ENCODE data around the gene RAB1B.

The RAB1B gene

GRCh38 chr11:66262696-66263095 lies 5.7 kb upstream of the RAB1B start:
- peaks cover 70 to 77% of the 10 kb centered on the region in 2 donors for H3K36me3 ChIP-seq (replicated peaks in 1 of 2; ENCODE audit: control insufficient read depth in 2 of 2, insufficient read depth in 2 of 2, low read length in 2 of 2)
- no peak overlapping the region for H3K4me2 ChIP-seq (ENCODE audit: insufficient read depth, low read length, poor library complexity, severe bottlenecking)
- peaks cover 0 to 2% of the 10 kb centered on the region in 2 donors for H3K9me3 ChIP-seq (replicated peaks in 1 of 2; ENCODE audit: control insufficient read depth in 2 of 2, insufficient read depth in 1 of 2, low read depth in 1 of 2, low read length in 2 of 2)
- H2BK15ac ChIP-seq (ENCODE audit: low read length): no peak overlapping the region
- no peak overlapping the region for H2BK120ac ChIP-seq (ENCODE audit: low read depth, low read length)
- no peak overlapping the region for H2AFZ ChIP-seq (ENCODE audit: low read length)
- H3K27ac ChIP-seq (replicated peaks; ENCODE audit: low read length): no peak overlapping the region
- H4K8ac ChIP-seq (ENCODE audit: low read depth, low read length): no peak overlapping the region
- H4K91ac ChIP-seq (ENCODE audit: low read depth, low read length, poor library complexity): no peak overlapping the region
- WGBS, 2 donors (ENCODE audit: extremely low coverage in 2 of 2, insufficient read length in 2 of 2, insufficient replicate concordance in 1 of 2): no CpG with 5 or more reads among the region's 12 CpGs
- DNase-seq (ENCODE audit: low spot score): no peak
- H2BK5ac ChIP-seq (ENCODE audit: low read length): no peak overlapping the region
- no peak overlapping the region for H3K4me3 ChIP-seq (ENCODE audit: low read length in 2 of 2)
- H3K18ac ChIP-seq (ENCODE audit: low read length): no peak overlapping the region
- H3K14ac ChIP-seq (ENCODE audit: low read length): no peak overlapping the region
- peak overlapping the region; percentile 39 for H3K23ac ChIP-seq (ENCODE audit: low read depth, low read length, poor library complexity)
- peaks cover 16% of the 10 kb centered on the region for H3K79me1 ChIP-seq (ENCODE audit: low read depth, low read length)
- no peak overlapping the region for H2AK5ac ChIP-seq (ENCODE audit: low read depth, low read length)
- peaks cover 0 to 2% (median 0%) of the 10 kb centered on the region in 3 experiments for H3K27me3 ChIP-seq (ENCODE audit: control insufficient read depth in 3 of 3, insufficient read depth in 3 of 3, low read depth in 1 of 3, low read length in 3 of 3)
- H3K9ac ChIP-seq (ENCODE audit: low read depth, low read length, poor library complexity): no peak overlapping the region
- peaks cover 9 to 12% of the 10 kb centered on the region in 2 donors for H3K4me1 ChIP-seq (ENCODE audit: control insufficient read depth in 2 of 2, insufficient read depth in 1 of 2, low read depth in 1 of 2, low read length in 2 of 2)
- no peak overlapping the region for H2BK12ac ChIP-seq (ENCODE audit: low read length)
- no peak overlapping the region for H3K4ac ChIP-seq (ENCODE audit: low read length)

DNA sequence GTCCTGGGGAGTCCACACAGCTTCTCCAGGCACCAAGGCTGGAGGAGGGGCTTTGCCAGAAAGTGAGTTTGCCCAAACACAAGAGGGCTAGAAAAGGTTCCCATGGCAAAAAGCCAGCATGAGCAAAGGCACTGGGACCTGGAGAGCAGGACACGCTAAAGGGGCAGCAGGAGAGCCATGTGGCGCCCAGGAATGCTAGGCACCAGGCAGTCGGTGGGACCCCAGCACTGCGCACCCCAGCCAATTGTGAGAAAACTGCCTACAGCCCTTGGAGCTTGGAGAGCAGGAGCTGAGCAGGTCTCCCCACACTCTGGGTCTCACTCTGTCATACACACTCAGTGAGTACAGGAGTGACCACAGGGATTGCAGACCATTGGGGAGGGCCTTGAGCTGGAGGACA lies 5.2 kb upstream of the RAB1B start:
- Histone ChIP-seq H3K4ac (ENCODE audit: low read length) (no peak overlapping the region), H2AFZ (ENCODE audit: low read length) (no peak overlapping the region), H3K23ac (ENCODE audit: low read depth, low read length, poor library complexity) (peak overlapping the region; percentile 39), H3K27me3 (ENCODE audit: control insufficient read depth in 3 of 3, insufficient read depth in 3 of 3, low read depth in 1 of 3, low read length in 3 of 3) (peaks cover 0 to 2% (median 0%) of the 10 kb centered on the region in 3 experiments), H3K18ac (ENCODE audit: low read length) (no peak overlapping the region), H3K4me2 (ENCODE audit: insufficient read depth, low read length, poor library complexity, severe bottlenecking) (no peak overlapping the region), H4K91ac (ENCODE audit: low read depth, low read length, poor library complexity) (no peak overlapping the region), H3K4me3 (ENCODE audit: low read length in 2 of 2) (no peak overlapping the region), H3K9me3 (replicated peaks in 1 of 2; ENCODE audit: control insufficient read depth in 2 of 2, insufficient read depth in 1 of 2, low read depth in 1 of 2, low read length in 2 of 2) (peaks cover 0 to 2% of the 10 kb centered on the region in 2 donors), H3K14ac (ENCODE audit: low read length) (no peak overlapping the region), H2AK5ac (ENCODE audit: low read depth, low read length) (no peak overlapping the region), H2BK5ac (ENCODE audit: low read length) (no peak overlapping the region), H3K36me3 (replicated peaks in 1 of 2; ENCODE audit: control insufficient read depth in 2 of 2, insufficient read depth in 2 of 2, low read length in 2 of 2) (peaks cover 70 to 77% of the 10 kb centered on the region in 2 donors), H3K4me1 (ENCODE audit: control insufficient read depth in 2 of 2, insufficient read depth in 1 of 2, low read depth in 1 of 2, low read length in 2 of 2) (peaks cover 9 to 12% of the 10 kb centered on the region in 2 donors), H4K8ac (ENCODE audit: low read depth, low read length) (peak overlapping the region; percentile 79), H2BK15ac (ENCODE audit: low read length) (no peak overlapping the region), H3K27ac (replicated peaks; ENCODE audit: low read length) (no peak overlapping the region), H2BK120ac (ENCODE audit: low read depth, low read length) (no peak overlapping the region), H3K79me1 (ENCODE audit: low read depth, low read length) (peaks cover 16% of the 10 kb centered on the region), H2BK12ac (ENCODE audit: low read length) (no peak overlapping the region), H3K9ac (ENCODE audit: low read depth, low read length, poor library complexity) (no peak overlapping the region)
- no CpG with 5 or more reads among the region's 4 CpGs for WGBS, 2 donors (ENCODE audit: extremely low coverage in 2 of 2, insufficient read length in 2 of 2, insufficient replicate concordance in 1 of 2)
- DNase-seq (ENCODE audit: low spot score): no peak

DNA sequence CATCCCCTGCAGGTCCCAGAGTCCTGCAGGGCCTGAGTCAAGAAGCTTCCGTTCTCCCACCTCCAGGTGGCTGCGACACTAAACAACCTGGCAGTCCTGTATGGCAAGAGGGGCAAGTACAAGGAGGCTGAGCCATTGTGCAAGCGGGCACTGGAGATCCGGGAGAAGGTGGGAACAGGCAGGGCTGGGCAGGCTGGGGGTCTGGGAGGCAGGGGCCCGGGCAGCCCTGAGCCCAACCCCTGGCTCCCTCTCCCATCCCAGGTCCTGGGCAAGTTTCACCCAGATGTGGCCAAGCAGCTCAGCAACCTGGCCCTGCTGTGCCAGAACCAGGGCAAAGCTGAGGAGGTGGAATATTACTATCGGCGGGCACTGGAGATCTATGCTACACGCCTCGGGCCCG lies 4.7 kb upstream of the RAB1B start:
- Histone ChIP-seq H3K27me3 (ENCODE audit: control insufficient read depth in 3 of 3, insufficient read depth in 3 of 3, low read depth in 1 of 3, low read length in 3 of 3) (peaks cover 0 to 2% (median 0%) of the 10 kb centered on the region in 3 experiments), H3K9ac (ENCODE audit: low read depth, low read length, poor library complexity) (no peak overlapping the region), H3K36me3 (replicated peaks in 1 of 2; ENCODE audit: control insufficient read depth in 2 of 2, insufficient read depth in 2 of 2, low read length in 2 of 2) (peaks cover 70 to 76% of the 10 kb centered on the region in 2 donors), H4K8ac (ENCODE audit: low read depth, low read length) (peak overlapping the region; percentile 79), H3K4ac (ENCODE audit: low read length) (no peak overlapping the region), H3K4me3 (ENCODE audit: low read length in 2 of 2) (no peak overlapping the region), H3K79me1 (ENCODE audit: low read depth, low read length) (peaks cover 11% of the 10 kb centered on the region), H2BK120ac (ENCODE audit: low read depth, low read length) (no peak overlapping the region), H3K27ac (replicated peaks; ENCODE audit: low read length) (no peak overlapping the region), H3K14ac (ENCODE audit: low read length) (no peak overlapping the region), H3K9me3 (replicated peaks in 1 of 2; ENCODE audit: control insufficient read depth in 2 of 2, insufficient read depth in 1 of 2, low read depth in 1 of 2, low read length in 2 of 2) (peaks cover 0 to 2% of the 10 kb centered on the region in 2 donors), H2BK12ac (ENCODE audit: low read length) (no peak overlapping the region), H3K18ac (ENCODE audit: low read length) (no peak overlapping the region), H3K4me2 (ENCODE audit: insufficient read depth, low read length, poor library complexity, severe bottlenecking) (no peak overlapping the region), H3K4me1 (ENCODE audit: control insufficient read depth in 2 of 2, insufficient read depth in 1 of 2, low read depth in 1 of 2, low read length in 2 of 2) (peaks cover 4 to 7% of the 10 kb centered on the region in 2 donors), H2BK5ac (ENCODE audit: low read length) (no peak overlapping the region), H3K23ac (ENCODE audit: low read depth, low read length, poor library complexity) (no peak overlapping the region), H2BK15ac (ENCODE audit: low read length) (no peak overlapping the region), H2AK5ac (ENCODE audit: low read depth, low read length) (no peak overlapping the region), H2AFZ (ENCODE audit: low read length) (no peak overlapping the region), H4K91ac (ENCODE audit: low read depth, low read length, poor library complexity) (no peak overlapping the region)
- no peak for DNase-seq (ENCODE audit: low spot score)
- WGBS, 2 donors (ENCODE audit: extremely low coverage in 2 of 2, insufficient read length in 2 of 2, insufficient replicate concordance in 1 of 2): no CpG with 5 or more reads among the region's 10 CpGs

- Histone ChIP-seq H2BK12ac (ENCODE audit: low read length) (no peak overlapping the region), H3K27me3 (ENCODE audit: control insufficient read depth in 3 of 3, insufficient read depth in 3 of 3, low read depth in 1 of 3, low read length in 3 of 3) (peaks cover 0 to 2% (median 0%) of the 10 kb centered on the region in 3 experiments), H3K4me3 (ENCODE audit: low read length in 2 of 2) (no peak overlapping the region), H3K4ac (ENCODE audit: low read length) (no peak overlapping the region), H3K9ac (ENCODE audit: low read depth, low read length, poor library complexity) (peak overlapping the region; percentile 45), H3K14ac (ENCODE audit: low read length) (no peak overlapping the region), H2BK120ac (ENCODE audit: low read depth, low read length) (no peak overlapping the region), H2AFZ (ENCODE audit: low read length) (no peak overlapping the region), H3K23ac (ENCODE audit: low read depth, low read length, poor library complexity) (no peak overlapping the region), H3K4me1 (ENCODE audit: control insufficient read depth in 2 of 2, insufficient read depth in 1 of 2, low read depth in 1 of 2, low read length in 2 of 2) (peaks cover 4 to 6% of the 10 kb centered on the region in 2 donors), H3K79me1 (ENCODE audit: low read depth, low read length) (peaks cover 6% of the 10 kb centered on the region), H4K91ac (ENCODE audit: low read depth, low read length, poor library complexity) (no peak overlapping the region), H3K18ac (ENCODE audit: low read length) (no peak overlapping the region), H3K4me2 (ENCODE audit: insufficient read depth, low read length, poor library complexity, severe bottlenecking) (no peak overlapping the region), H3K27ac (replicated peaks; ENCODE audit: low read length) (no peak overlapping the region), H2BK15ac (ENCODE audit: low read length) (no peak overlapping the region), H3K9me3 (replicated peaks in 1 of 2; ENCODE audit: control insufficient read depth in 2 of 2, insufficient read depth in 1 of 2, low read depth in 1 of 2, low read length in 2 of 2) (peaks cover 0 to 2% of the 10 kb centered on the region in 2 donors), H2BK5ac (ENCODE audit: low read length) (no peak overlapping the region), H3K36me3 (replicated peaks in 1 of 2; ENCODE audit: control insufficient read depth in 2 of 2, insufficient read depth in 2 of 2, low read length in 2 of 2) (peaks cover 65 to 70% of the 10 kb centered on the region in 2 donors), H4K8ac (ENCODE audit: low read depth, low read length) (no peak overlapping the region), H2AK5ac (ENCODE audit: low read depth, low read length) (no peak overlapping the region)
- no peak for DNase-seq (ENCODE audit: low spot score)
- WGBS, 2 donors (ENCODE audit: extremely low coverage in 2 of 2, insufficient read length in 2 of 2, insufficient replicate concordance in 1 of 2): no CpG with 5 or more reads among the region's 8 CpGs
Observed at GRCh38 chr11:66264383-66264782, 4.1 kb upstream of the RAB1B start.

All from neuronal stem cell (in vitro differentiated cells).